AG09319 (cell line): ENCODE results near the gene ACSS1.

Experiments used
- DNase-seq: peaks from one replicate; pipeline ENCODE4 v3.0.0-alpha.2; 2010; ENCODE audit warnings: low read depth; ENCODE audit errors: extremely low read depth
- CTCF ChIP-seq: IDR thresholded peaks from 2 replicates; pipeline ENCODE4 v1.5.1; 2011; ENCODE audit warnings: low read depth, mild to moderate bottlenecking, inconsistent platforms, low read length, moderate library complexity

The ACSS1 gene

GRCh38 chr20:24965065-24965919, 92.6 kb downstream of the ACSS1 start:
- TF ChIP-seq CTCF = no peak
- DNase-seq = no peak

GRCh38 chr20:24964506-24964840, 93.5 kb downstream of the ACSS1 start:
- TF ChIP-seq CTCF = no peak
- DNase-seq = no peak

GRCh38 chr20:24963672-24964505, 94.0 kb downstream of the ACSS1 start:
- no peak for DNase-seq
- TF ChIP-seq CTCF = no peak

- no peak for DNase-seq
- no peak for TF ChIP-seq CTCF
Observed at GRCh38 chr20:24962510-24962909, 95.4 kb downstream of the ACSS1 start.

GRCh38 chr20:24962182-24962492, 95.8 kb downstream of the ACSS1 start:
- DNase-seq = no peak
- TF ChIP-seq CTCF = no peak

- no peak for DNase-seq
- no peak for TF ChIP-seq CTCF
Observed at GRCh38 chr20:24961384-24962181, 96.4 kb downstream of the ACSS1 start.
